Smooth muscle cell (in vitro differentiated cells): ENCODE data around the gene SELPLG. TPM values are rescaled to one million over a fixed set of nuclear protein-coding genes. Genes with fewer than 3 reads are reported as not detected.
A peak's percentile ranks its signal among the peaks of the same experiment; 100 is the strongest.

Experiments used
- DNase-seq: peaks from one replicate; lab custom pipeline; 2025; ENCODE audit not compliant: unreplicated experiment; lab: John Stamatoyannopoulos, UW
- H2AFZ ChIP-seq: fragments of 200-600 bp; sonication (generic); 2 replicates; pipeline ENCODE4 v1.6.0; 2016; ENCODE audit warnings: antibody characterized with exemption, low read depth, mild to moderate bottlenecking
- H3F3A ChIP-seq: fragments of 200-600 bp; sonication (generic); 2 replicates; pipeline ENCODE4 v1.6.0; 2017; ENCODE audit warnings: antibody characterized with exemption, low read depth
- H3K27ac ChIP-seq: fragments of 200-600 bp; sonication (generic); 2 replicates; pipeline ENCODE4 v1.5.1; 2016; ENCODE audit warnings: low read depth, mild to moderate bottlenecking
- H3K27me3 ChIP-seq: fragments of 200-600 bp; sonication (generic); 2 replicates; pipeline ENCODE4 v1.6.1; 2016; ENCODE audit warnings: low read depth, mild to moderate bottlenecking
- H3K36me3 ChIP-seq: fragments of 200-600 bp; sonication (generic); 2 replicates; pipeline ENCODE4 v1.5.1; 2016; ENCODE audit warnings: low read depth
- H3K4me1 ChIP-seq: fragments of 200-600 bp; sonication (generic); 2 replicates; pipeline ENCODE4 v1.5.1; 2016; ENCODE audit warnings: low read depth
- H3K4me2 ChIP-seq: fragments of 200-600 bp; sonication (generic); 2 replicates; pipeline ENCODE4 v1.6.0; 2016; ENCODE audit warnings: mild to moderate bottlenecking
- H3K4me3 ChIP-seq: fragments of 200-600 bp; sonication (generic); 2 replicates; pipeline ENCODE4 v1.5.1; 2016; ENCODE audit warnings: mild to moderate bottlenecking
- H3K79me2 ChIP-seq: fragments of 200-600 bp; sonication (generic); 2 replicates; pipeline ENCODE4 v1.6.0; 2016; ENCODE audit warnings: low read depth, mild to moderate bottlenecking
- H3K9ac ChIP-seq: fragments of 200-600 bp; sonication (generic); 2 replicates; pipeline ENCODE4 v1.6.0; 2016; ENCODE audit warnings: low read depth
- H3K9me3 ChIP-seq: fragments of 200-600 bp; sonication (generic); replicated peaks from 2 replicates; pipeline ENCODE4 v1.5.1; 2016; ENCODE audit warnings: low read depth
- H4K20me1 ChIP-seq: fragments of 200-600 bp; sonication (generic); 2 replicates; pipeline ENCODE4 v1.6.0; 2016; ENCODE audit warnings: low read depth
- WGBS: methylation state at CpG from one replicate; pipeline ENCODE4 v1.1.7; 2016; ENCODE audit warnings: low lambda C conversion rate; 5-methylcytosine and 5-hydroxymethylcytosine counted together
- polyA plus RNA-seq: library from polyadenylated mRNA; unstranded; fragments of >200 nt; fragmentation: Nextera tagmentation; extraction: Ambion mirVana; gene quantifications from 2 replicates; pipeline ENCODE4 v1.2.1, GENCODE V29; 2016
- total RNA-seq: library from RNA; depleted of rRNA; stranded (reverse); fragments of >200 nt; gene quantifications from 2 replicates; pipeline ENCODE4 v1.2.3, GENCODE V29; 2014
- TF ChIP-seq, protein P1 (sequence below): fragments of 200-600 bp; sonication (generic); IDR thresholded peaks from 2 replicates; pipeline ENCODE4 v1.5.1; 2017; ENCODE audit warnings: borderline replicate concordance, mild to moderate bottlenecking, antibody characterized with exemption; ENCODE audit not compliant: insufficient read depth, poor library complexity, severe bottlenecking

SELPLG gene
- total and polyA plus RNA-seq, 2 experiments from 2014 or later: 0.09 to 2.0 TPM

DNA sequence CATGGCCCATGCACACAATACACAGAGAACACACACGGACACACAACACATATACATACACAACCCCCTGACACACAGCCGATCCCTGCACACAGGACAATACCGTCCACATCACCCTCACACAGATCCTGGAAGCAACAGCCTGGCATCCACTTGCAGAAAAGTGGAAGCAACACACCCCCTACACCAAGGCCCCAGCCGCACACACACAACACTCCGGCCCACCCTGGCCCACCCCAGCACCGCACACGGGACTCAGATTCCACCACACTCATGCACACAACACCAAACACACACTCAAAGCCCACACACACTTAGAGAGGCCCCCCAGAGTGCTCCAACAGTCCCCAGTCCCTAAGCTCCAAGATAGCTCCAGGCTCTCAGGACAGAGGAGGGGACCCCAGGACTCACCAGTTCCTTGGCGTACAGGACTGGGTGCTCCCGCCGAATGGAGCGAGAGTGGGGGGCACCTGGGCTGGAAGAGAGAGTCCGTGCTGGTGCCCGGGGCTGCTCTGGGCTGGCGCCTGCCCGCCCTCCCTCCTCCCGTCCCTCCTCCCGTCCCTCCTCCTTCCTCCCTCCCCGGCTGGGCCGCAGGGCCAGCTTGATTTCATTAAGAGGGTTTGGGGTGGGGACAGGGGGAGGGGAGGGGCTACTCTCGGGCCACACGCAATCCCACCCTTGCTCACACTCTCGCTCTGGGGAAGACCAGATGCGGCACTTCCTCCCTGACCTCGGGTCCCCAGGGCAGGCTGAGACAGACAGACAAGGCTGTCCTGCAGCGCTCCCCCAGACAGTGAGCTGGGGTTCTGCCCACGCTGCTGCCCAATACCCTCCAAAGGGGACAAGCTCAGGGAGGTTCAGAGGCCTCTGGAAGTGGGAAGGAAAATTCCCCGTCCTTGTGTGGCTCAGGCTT lies 35.9 kb downstream of the SELPLG start, which contains the start of gene TMEM119:
Gene TMEM119, minus strand, starts transcription at position 526 of the 913 bp plus-strand sequence. CDS start 5,701 bp downstream, outside the sequence.
- Histone ChIP-seq H3K4me3 (peak within 1 kb of the TSS; percentile 61), H3K79me2 (peaks cover 38% of the 10 kb centered on the region), H4K20me1 (no peaks in the 10 kb centered on the region), H2AFZ (no peak within 1 kb of the TSS), H3K9me3 (no peaks in the 10 kb centered on the region), H3K9ac (no peak within 1 kb of the TSS), H3K36me3 (no peaks in the 10 kb centered on the region), H3K27me3 (no peaks in the 10 kb centered on the region), H3K27ac (peak within 1 kb of the TSS; percentile 31), H3K4me1 (no peaks in the 10 kb centered on the region), H3K4me2 (peak within 1 kb of the TSS; percentile 85), H3F3A (no peaks in the 10 kb centered on the region)
- WGBS: 56% methylated on average over 19 of the region's 27 CpGs
- no peak for DNase-seq
- TF ChIP-seq, protein P1, sequence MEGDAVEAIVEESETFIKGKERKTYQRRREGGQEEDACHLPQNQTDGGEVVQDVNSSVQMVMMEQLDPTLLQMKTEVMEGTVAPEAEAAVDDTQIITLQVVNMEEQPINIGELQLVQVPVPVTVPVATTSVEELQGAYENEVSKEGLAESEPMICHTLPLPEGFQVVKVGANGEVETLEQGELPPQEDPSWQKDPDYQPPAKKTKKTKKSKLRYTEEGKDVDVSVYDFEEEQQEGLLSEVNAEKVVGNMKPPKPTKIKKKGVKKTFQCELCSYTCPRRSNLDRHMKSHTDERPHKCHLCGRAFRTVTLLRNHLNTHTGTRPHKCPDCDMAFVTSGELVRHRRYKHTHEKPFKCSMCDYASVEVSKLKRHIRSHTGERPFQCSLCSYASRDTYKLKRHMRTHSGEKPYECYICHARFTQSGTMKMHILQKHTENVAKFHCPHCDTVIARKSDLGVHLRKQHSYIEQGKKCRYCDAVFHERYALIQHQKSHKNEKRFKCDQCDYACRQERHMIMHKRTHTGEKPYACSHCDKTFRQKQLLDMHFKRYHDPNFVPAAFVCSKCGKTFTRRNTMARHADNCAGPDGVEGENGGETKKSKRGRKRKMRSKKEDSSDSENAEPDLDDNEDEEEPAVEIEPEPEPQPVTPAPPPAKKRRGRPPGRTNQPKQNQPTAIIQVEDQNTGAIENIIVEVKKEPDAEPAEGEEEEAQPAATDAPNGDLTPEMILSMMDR: no peak

DNA sequence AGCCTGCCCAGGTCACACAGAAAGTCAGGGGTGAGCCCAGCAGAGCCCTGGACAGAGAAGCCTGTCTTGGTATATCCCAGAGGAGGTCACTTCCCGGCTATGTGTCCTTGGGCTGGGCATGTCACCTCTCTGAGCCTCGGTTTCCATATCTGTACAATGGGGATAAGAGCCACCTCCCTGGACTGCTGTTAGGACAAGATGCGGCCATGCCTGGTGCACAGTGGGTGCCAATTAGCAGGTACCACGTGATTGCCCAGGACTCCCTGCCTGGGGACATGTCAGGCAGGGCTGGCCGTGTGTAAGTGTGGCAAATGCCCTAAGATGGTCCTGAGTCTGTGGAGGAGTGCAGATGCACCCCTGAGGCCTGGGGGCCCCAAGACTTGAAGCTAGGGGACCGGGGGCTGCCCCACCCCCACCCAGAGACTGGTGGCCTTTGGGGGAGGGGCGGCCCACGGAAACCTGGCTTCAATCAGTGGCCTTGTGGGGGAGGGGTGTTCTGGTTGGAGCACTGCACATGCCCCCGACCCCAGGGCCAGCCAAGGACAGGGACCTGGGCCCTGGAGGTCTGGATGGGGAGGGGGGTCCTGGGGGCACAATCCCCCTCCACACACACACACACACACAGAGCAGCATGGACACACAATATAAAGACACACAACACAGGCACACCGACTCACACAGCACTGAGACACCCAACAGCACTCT lies 36.7 kb downstream of the SELPLG start:
- H3K27ac ChIP-seq: no peak overlapping the region
- H3F3A ChIP-seq: no peaks in the 10 kb centered on the region
- 71% methylated on average over 9 of the region's 10 CpGs for WGBS

DNA sequence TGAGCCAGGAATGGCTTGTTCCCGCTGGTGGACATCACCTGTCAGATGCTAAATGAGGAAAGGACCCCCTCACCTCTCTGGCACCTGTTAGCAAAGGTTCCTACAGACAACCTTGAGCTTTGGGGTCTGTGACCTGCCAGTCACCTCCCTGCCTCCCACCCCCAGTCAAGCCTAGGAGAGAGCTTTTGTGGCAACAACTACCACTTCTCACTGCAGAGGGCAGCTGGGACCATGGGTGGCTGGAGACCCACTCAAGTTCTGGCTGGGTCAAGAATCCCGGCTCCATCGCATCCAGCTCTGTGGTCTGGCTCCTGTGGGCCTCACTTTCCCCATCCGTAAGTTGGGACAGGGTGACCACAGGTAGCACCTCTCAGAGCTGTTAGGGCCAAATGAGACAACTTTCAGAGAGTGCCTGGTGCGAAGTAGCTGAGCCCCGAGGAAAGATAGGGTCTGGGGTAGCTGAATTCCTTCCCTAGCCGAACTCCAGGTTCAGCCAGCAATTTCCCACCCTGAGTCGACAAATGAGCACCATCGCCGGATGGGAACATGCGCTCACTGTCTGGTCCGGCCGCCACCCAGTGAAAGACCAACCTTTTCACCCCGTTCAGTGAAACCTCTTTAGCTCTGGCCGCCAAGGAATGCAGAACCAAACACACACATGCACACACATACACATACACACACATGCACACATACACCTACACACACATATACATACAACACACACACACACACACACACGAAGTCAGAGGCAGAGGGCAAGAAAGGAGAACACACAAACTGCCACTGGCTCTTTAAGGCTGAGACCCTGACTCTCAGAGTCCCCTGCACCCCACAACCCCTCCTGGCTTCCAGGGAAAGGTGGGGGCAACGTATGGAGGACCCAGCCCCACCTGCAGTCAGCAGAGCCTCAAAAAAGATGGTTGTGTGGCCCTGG lies 37.7 kb downstream of the SELPLG start:
- Histone ChIP-seq H3K27me3 (no peaks in the 10 kb centered on the region), H2AFZ (no peak overlapping the region), H3K36me3 (no peaks in the 10 kb centered on the region), H3K4me2 (peak overlapping the region; percentile 85), H3K9me3 (no peaks in the 10 kb centered on the region), H3K4me1 (no peaks in the 10 kb centered on the region), H3F3A (no peaks in the 10 kb centered on the region), H3K79me2 (peaks cover 38% of the 10 kb centered on the region), H3K4me3 (peak overlapping the region; percentile 61), H3K27ac (no peak overlapping the region), H3K9ac (no peak overlapping the region), H4K20me1 (no peaks in the 10 kb centered on the region)
- TF ChIP-seq, protein P1: no peak
- 90% methylated on average over 16 of the region's 17 CpGs for WGBS
- no peak for DNase-seq

More for the DNA sequence above, 36.7 kb downstream of the SELPLG start:
- Histone ChIP-seq H3K4me2 (peak overlapping the region; percentile 85), H3K4me1 (no peaks in the 10 kb centered on the region), H3K4me3 (peak overlapping the region; percentile 61), H3K9me3 (no peaks in the 10 kb centered on the region), H2AFZ (no peak overlapping the region), H3K36me3 (no peaks in the 10 kb centered on the region), H4K20me1 (no peaks in the 10 kb centered on the region), H3K27me3 (no peaks in the 10 kb centered on the region), H3K79me2 (peaks cover 38% of the 10 kb centered on the region), H3K9ac (no peak overlapping the region)
- TF ChIP-seq, protein P1: no peak
- DNase-seq: no peak
